PC-3 (cell line): ENCODE data around the gene IRF8. TPM values are rescaled to one million over a fixed set of nuclear protein-coding genes. Genes with fewer than 3 reads are reported as not detected.

Experiments used
- ATAC-seq: fragments of 200-7000 bp; cut with Tn5 transposase; 2 replicates; pipeline ENCODE4 v1.9.1; 2020; ENCODE audit warnings: mild to moderate bottlenecking, moderate library complexity
- BruUV-seq: library from RNA; stranded (reverse); fragments of 400-500 nt; replicated peaks from 2 replicates; lab custom pipeline; 2021; lab: Mats Ljungman, UMichigan
- CTCF ChIA-PET: fragments of 300-600 bp; sonication (Branson Sonifier 250); formaldehyde crosslinking; loops from one replicate; lab custom pipeline; 2022; ENCODE audit warnings: antibody characterized with exemption; lab: Charles Lee
- POLR2A ChIA-PET: fragments of 300-600 bp; sonication (Branson Sonifier 250); formaldehyde crosslinking; loops from one replicate; lab custom pipeline; 2022; ENCODE audit warnings: antibody characterized with exemption; ENCODE audit not compliant: unreplicated experiment; lab: Charles Lee
- DNase-seq: peaks from one replicate; pipeline ENCODE4 v3.0.0-alpha.2; 2015
- H2AFZ ChIP-seq: fragments of 300-600 bp; sonication (generic); 2 replicates; pipeline ENCODE4 v1.6.0; 2016; ENCODE audit warnings: antibody characterized with exemption, low read length
- H3F3A ChIP-seq: fragments of 300-600 bp; sonication (generic); one replicate; pipeline ENCODE4 v1.6.0; 2017; ENCODE audit warnings: antibody characterized with exemption, low read length, control low read depth, mild to moderate bottlenecking; ENCODE audit not compliant: unreplicated experiment
- H3K27ac ChIP-seq: fragments of 300-600 bp; sonication (generic); 2 replicates; pipeline ENCODE4 v1.5.1; 2016; ENCODE audit warnings: mild to moderate bottlenecking, low read length
- H3K27me3 ChIP-seq: fragments of 300-600 bp; sonication (generic); 2 replicates; pipeline ENCODE4 v1.6.1; 2016; ENCODE audit warnings: low read length, mixed read lengths
- H3K36me3 ChIP-seq: fragments of 300-600 bp; sonication (generic); 2 replicates; pipeline ENCODE4 v1.6.1; 2016; ENCODE audit warnings: low read depth, mixed run types, low read length, mixed read lengths
- H3K4me1 ChIP-seq: fragments of 300-600 bp; sonication (generic); 2 replicates; pipeline ENCODE4 v1.5.1; 2016; ENCODE audit warnings: low read length; ENCODE audit not compliant: insufficient read depth
- H3K4me2 ChIP-seq: fragments of 300-600 bp; sonication (generic); 2 replicates; pipeline ENCODE4 v1.6.0; 2016; ENCODE audit warnings: low read length
- H3K4me3 ChIP-seq: fragments of 300-600 bp; sonication (generic); 2 replicates; pipeline ENCODE4 v1.5.1; 2016; ENCODE audit warnings: mild to moderate bottlenecking, low read length, mixed read lengths
- H3K79me2 ChIP-seq: fragments of 300-600 bp; sonication (generic); 2 replicates; pipeline ENCODE4 v1.6.1; 2017; ENCODE audit warnings: low read length, mixed read lengths
- H3K9ac ChIP-seq: fragments of 300-600 bp; sonication (generic); 2 replicates; pipeline ENCODE4 v1.6.0; 2016; ENCODE audit warnings: mild to moderate bottlenecking, low read length
- H3K9me2 ChIP-seq: fragments of 300-600 bp; sonication (generic); replicated peaks from 2 replicates; pipeline ENCODE4 v1.6.1; 2016; ENCODE audit warnings: mixed run types, low read length, mixed read lengths
- H3K9me3 ChIP-seq: fragments of 300-600 bp; sonication (generic); 2 replicates; pipeline ENCODE4 v1.6.1; 2016; ENCODE audit warnings: low read length, mixed read lengths
- H4K20me1 ChIP-seq: fragments of 300-600 bp; sonication (generic); 2 replicates; pipeline ENCODE4 v1.6.1; 2016; ENCODE audit warnings: low read length, mixed read lengths
- CTCF ChIP-seq: fragments of 300-600 bp; sonication (generic); conservative IDR thresholded peaks from 2 replicates; pipeline ENCODE4 v1.5.1; 2017; ENCODE audit warnings: antibody characterized with exemption, low read depth, mild to moderate bottlenecking, low read length
- EZH2 ChIP-seq: fragments of 300-600 bp; sonication (generic); IDR thresholded peaks from one replicate; pipeline ENCODE4 v1.6.1; 2017; ENCODE audit warnings: antibody characterized with exemption, mild to moderate bottlenecking, low read length; ENCODE audit not compliant: unreplicated experiment
- EZH2phosphoT487 ChIP-seq: fragments of 300-600 bp; sonication (generic); IDR thresholded peaks from 2 replicates; pipeline ENCODE4 v1.6.1; 2018; ENCODE audit warnings: mild to moderate bottlenecking, antibody characterized with exemption, low read length, borderline replicate concordance
- intact Hi-C: fragments of 100-400 bp; cut with micrococcal nuclease; formaldehyde crosslinking; loops from 2 replicates; pipeline ENCODE4 v1.9.0; 2023
- total RNA-seq: library from RNA; depleted of rRNA; stranded (reverse); fragments of >200 nt; gene quantifications from 2 replicates; pipeline ENCODE4 v1.2.3, GENCODE V29; 2014

Gene IRF8
- total RNA-seq, 1 experiment from 2014 or later = not detected

DNA sequence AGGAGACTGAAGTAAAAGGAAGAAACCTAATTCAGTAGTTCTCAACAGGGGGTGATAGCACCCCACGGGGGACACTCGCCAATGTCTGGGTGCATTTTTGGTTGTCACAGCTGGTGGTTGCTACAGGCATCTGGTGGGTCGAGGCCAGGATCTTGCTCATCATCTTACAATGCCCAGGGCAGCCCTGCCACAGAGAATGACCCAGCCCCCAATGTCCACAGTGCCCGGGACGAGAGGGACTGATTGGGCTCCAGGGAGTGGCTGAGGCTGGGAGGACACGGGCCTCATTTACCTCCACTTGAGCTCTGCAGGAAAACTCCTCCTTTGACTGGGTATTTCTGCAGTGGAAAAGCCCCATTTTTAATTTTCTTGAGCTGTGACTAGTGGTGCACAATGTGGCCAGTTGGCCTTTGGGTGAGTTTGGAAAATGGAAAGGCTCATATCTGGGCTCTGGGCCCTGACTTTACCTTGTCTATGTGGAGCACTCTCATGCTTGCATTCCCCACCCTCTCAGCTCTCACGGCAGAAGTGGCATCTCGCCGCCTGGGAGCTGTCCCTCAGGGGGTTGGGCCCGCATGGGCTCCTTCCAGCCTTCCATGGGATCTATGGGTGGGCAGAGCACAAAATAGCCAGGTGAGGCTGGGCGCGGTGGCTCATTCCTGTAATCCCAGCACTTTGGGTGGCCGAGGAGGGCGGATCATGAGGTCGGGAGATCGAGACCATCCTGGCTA, 37.7 kb upstream of the IRF8 start:
- POLR2A ChIA-PET = no interaction called here
- no TSS peak for BruUV-seq
- ATAC-seq = no peak

DNA sequence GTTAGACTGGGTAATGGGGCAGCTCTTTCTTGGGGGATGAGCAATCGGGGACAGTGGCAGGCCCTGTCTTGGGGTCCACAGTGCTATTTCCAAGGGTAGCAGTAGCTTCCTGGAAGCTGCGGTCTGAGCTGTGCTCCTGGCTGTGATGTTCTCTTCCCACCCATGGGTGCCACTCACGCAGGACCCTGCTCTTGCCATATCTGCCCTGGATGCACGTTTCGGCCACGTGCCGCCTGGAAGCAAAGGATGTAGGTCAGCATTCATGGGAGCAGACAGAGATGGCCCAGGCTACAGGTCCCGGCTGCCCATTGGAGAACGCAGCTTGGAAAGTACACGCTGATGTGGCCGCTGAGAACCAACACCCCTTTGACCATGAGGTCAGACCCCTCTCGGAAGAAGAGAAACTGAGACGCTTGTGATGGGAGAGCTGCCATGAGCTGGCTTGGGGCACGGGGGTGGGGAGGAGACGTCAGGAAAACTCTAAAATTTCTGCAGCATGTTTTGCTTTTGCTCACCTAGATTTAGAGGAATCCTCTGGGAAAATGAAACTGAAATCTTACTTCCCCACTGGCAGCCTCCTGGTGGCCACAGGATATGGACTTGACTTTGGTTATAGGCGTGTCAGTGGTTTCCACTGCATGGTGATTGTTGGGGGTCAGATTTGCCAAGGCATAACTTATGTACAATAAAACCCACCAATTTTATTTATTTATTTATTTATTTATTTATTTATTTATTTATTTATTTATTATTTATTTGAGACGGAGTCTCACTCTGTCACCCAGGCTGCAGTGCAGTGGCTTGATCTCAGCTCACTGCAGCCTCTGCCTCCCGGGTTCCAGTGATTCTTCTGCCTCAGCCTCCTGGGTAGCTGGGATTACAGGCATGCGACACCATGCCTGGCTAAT, 36.2 kb upstream of the IRF8 start:
- ATAC-seq (no peak), DNase-seq (no peak)
- H3K9ac ChIP-seq = no peak overlapping the region
- H2AFZ ChIP-seq = no peak overlapping the region
- H3K9me2 ChIP-seq = no peaks in the 10 kb centered on the region
- no peak overlapping the region for H3K4me3 ChIP-seq
- intact Hi-C loops = no loop called here
- H3K79me2 ChIP-seq = no peaks in the 10 kb centered on the region
- H3K9me3 ChIP-seq = no peaks in the 10 kb centered on the region
- H4K20me1 ChIP-seq = no peaks in the 10 kb centered on the region
- no peak overlapping the region for H3K4me2 ChIP-seq
- H3K27me3 ChIP-seq = peaks cover 10% of the 10 kb centered on the region
- no peaks in the 10 kb centered on the region for H3K36me3 ChIP-seq
- POLR2A ChIA-PET = no interaction called here
- TF ChIP-seq EZH2phosphoT487 (no peak), CTCF (no peak), EZH2 (no peak)
- H3K27ac ChIP-seq = no peak overlapping the region
- no peaks in the 10 kb centered on the region for H3F3A ChIP-seq
- no peaks in the 10 kb centered on the region for H3K4me1 ChIP-seq
- CTCF ChIA-PET = no interaction called here
- no TSS peak for BruUV-seq

More for the DNA sequence above, 37.7 kb upstream of the IRF8 start:
- Histone ChIP-seq H3K36me3 (no peaks in the 10 kb centered on the region), H3K27ac (no peak overlapping the region), H3F3A (no peaks in the 10 kb centered on the region), H3K27me3 (peaks cover 18% of the 10 kb centered on the region), H3K4me1 (no peaks in the 10 kb centered on the region), H2AFZ (no peak overlapping the region), H3K4me2 (no peak overlapping the region), H4K20me1 (no peaks in the 10 kb centered on the region), H3K9me3 (no peaks in the 10 kb centered on the region), H3K9me2 (no peaks in the 10 kb centered on the region), H3K9ac (no peak overlapping the region), H3K4me3 (no peak overlapping the region), H3K79me2 (no peaks in the 10 kb centered on the region)
- TF ChIP-seq CTCF = no peak
- TF ChIP-seq EZH2 = no peak
- no peak for TF ChIP-seq EZH2phosphoT487
- intact Hi-C loops = no loop called here
- DNase-seq = no peak
- CTCF ChIA-PET = no interaction called here
